K562 (cell line): ENCODE results near the gene ASB6. TPM values are rescaled to one million over a fixed set of nuclear protein-coding genes. Genes with fewer than 3 reads are reported as not detected.

Experiments used
- ATAC-seq: fragments of 200-7000 bp; cut with Tn5 transposase; 3 replicates; pipeline ENCODE4 v1.9.1; 2020; ENCODE audit warnings: moderate library complexity
- BruUV-seq: library from RNA; stranded (reverse); fragments of 400-500 nt; replicated peaks from 2 replicates; lab custom pipeline; 2021; lab: Mats Ljungman, UMichigan
- CTCF ChIA-PET: fragments of 300-600 bp; formaldehyde crosslinking; extraction: SDS; loops from one replicate; lab custom pipeline; 2021; ENCODE audit warnings: low intra/inter-chr PET ratio; lab: Yijun Ruan, JAX
- POLR2A ChIA-PET: fragments of 300-600, 350-650 bp; sonication (Branson Sonifier 250); formaldehyde crosslinking; extraction: SDS; loops from one replicate; lab custom pipeline; 2021; ENCODE audit warnings: antibody characterized with exemption, inconsistent platforms; lab: Yijun Ruan, JAX
- DNase-seq, 4 experiments: peaks; one replicate each; pipeline versions ENCODE4 v3.0.0 to v3.0.0-alpha.2; 2011 to 2018; ENCODE audit warnings: low spot score in 3 of 4, mixed read lengths in 3 of 4; ENCODE audit errors: extremely low read depth in 1 of 4
- FAIRE-seq: peaks from 2 replicates; lab custom pipeline; 2011; peaks lifted over from hg19 to GRCh38; lab: Jason Lieb, UNC
- H2AFZ ChIP-seq: 2 replicates; pipeline ENCODE4 v1.6.0; 2011; ENCODE audit warnings: low read depth, low read length, control low read depth, inconsistent platforms
- H3K27ac ChIP-seq: fragments of 200-600 bp; 3 replicates; pipeline ENCODE4 v1.8.0; 2011; ENCODE audit warnings: low read depth, mild to moderate bottlenecking, control low read depth, inconsistent platforms, low read length, moderate library complexity, mixed read lengths; ENCODE audit errors: extremely low read depth
- H3K27me3 ChIP-seq, 2 experiments: fragments of 300-600 bp in 1 of 2; 2 replicates in 1 of 2; 3 replicates in 1 of 2; pipeline versions ENCODE4 v1.6.0 to v1.8.0; 2011; ENCODE audit warnings: inconsistent platforms in 2 of 2, low read length in 2 of 2, mild to moderate bottlenecking in 1 of 2, mixed read lengths in 1 of 2, moderate library complexity in 1 of 2; ENCODE audit not compliant: control insufficient read depth in 2 of 2, insufficient read depth in 2 of 2
- H3K36me3 ChIP-seq: fragments of 300-600 bp; 3 replicates; pipeline ENCODE4 v1.8.0; 2011; ENCODE audit warnings: mild to moderate bottlenecking, low read length, inconsistent platforms; ENCODE audit not compliant: control insufficient read depth, insufficient read depth
- H3K4me1 ChIP-seq, 2 experiments: fragments of 200-600 bp in 1 of 2; replicated peaks in 1 of 2; 2 replicates in 1 of 2; 3 replicates in 1 of 2; pipeline versions ENCODE4 v1.5.1 to v1.8.0; 2011; ENCODE audit warnings: inconsistent platforms in 2 of 2, low read length in 2 of 2, mild to moderate bottlenecking in 1 of 2, mixed read lengths in 1 of 2, moderate library complexity in 1 of 2; ENCODE audit not compliant: control insufficient read depth in 2 of 2, insufficient read depth in 2 of 2
- H3K4me2 ChIP-seq: 2 replicates; pipeline ENCODE4 v1.6.1; 2011; ENCODE audit warnings: low read length, control low read depth, inconsistent platforms, mixed read lengths; ENCODE audit not compliant: insufficient read depth
- H3K4me3 ChIP-seq: fragments of 200-600 bp; sonication (generic), shearing (Covaris generic); 2 replicates; pipeline ENCODE4 v1.5.1; 2016; ENCODE audit warnings: control low read depth, inconsistent platforms
- H3K79me2 ChIP-seq: fragments of 200-600 bp; 3 replicates; pipeline ENCODE4 v1.8.0; 2011; ENCODE audit warnings: low read length, inconsistent platforms; ENCODE audit not compliant: control insufficient read depth, insufficient read depth
- H3K9ac ChIP-seq, 2 experiments: 2 replicates each; pipeline versions ENCODE4 v1.6.0 to v1.6.1; 2011; ENCODE audit warnings: low read depth in 2 of 2, low read length in 2 of 2, control low read depth in 1 of 2, inconsistent platforms in 1 of 2, mild to moderate bottlenecking in 1 of 2, mixed read lengths in 1 of 2; ENCODE audit not compliant: insufficient read depth in 1 of 2
- H3K9me1 ChIP-seq: one replicate; pipeline ENCODE4 v1.6.0; 2011; ENCODE audit warnings: inconsistent platforms, mild to moderate bottlenecking, low read length, moderate library complexity; ENCODE audit not compliant: control insufficient read depth, insufficient read depth
- H3K9me3 ChIP-seq: replicated peaks from 2 replicates; pipeline ENCODE4 v1.5.1; 2011; ENCODE audit warnings: low read depth, low read length, inconsistent platforms; ENCODE audit not compliant: control insufficient read depth, insufficient read depth
- H4K20me1 ChIP-seq: replicated peaks from 2 replicates; pipeline ENCODE4 v1.6.1; 2011; ENCODE audit warnings: low read length, inconsistent platforms, mixed read lengths; ENCODE audit not compliant: control insufficient read depth, insufficient read depth
- CTCF ChIP-seq, 3 experiments: IDR thresholded peaks in 2 of 3; conservative IDR thresholded peaks in 1 of 3; 2 replicates each; pipeline ENCODE4 v1.5.1; 2011 to 2012; ENCODE audit warnings: low read length in 3 of 3, mild to moderate bottlenecking in 3 of 3, control low read depth in 2 of 3, improper control_type of control experiment in 1 of 3, inconsistent platforms in 1 of 3, low read depth in 1 of 3, mixed read lengths in 1 of 3, moderate library complexity in 1 of 3; ENCODE audit not compliant: insufficient read depth in 2 of 3
- E2F3 ChIP-seq: fragments of 250-450 bp; sonication (Bioruptor Pico); IDR thresholded peaks from 2 replicates; pipeline ENCODE4 v1.4.0; 2020; ENCODE audit warnings: mild to moderate bottlenecking
- MIER1 ChIP-seq: fragments of 450-650 bp; IDR thresholded peaks from 2 replicates; pipeline ENCODE4 v1.6.1; 2016; ENCODE audit warnings: antibody characterized with exemption, mild to moderate bottlenecking, low read depth
- PREB ChIP-seq: sonication (generic); formaldehyde crosslinking; IDR thresholded peaks from 2 replicates; pipeline ENCODE4 v1.8.1; 2023; ENCODE audit warnings: mild to moderate bottlenecking, missing genetic modification reagents
- RCOR1 ChIP-seq, 2 experiments: IDR thresholded peaks; 2 replicates each; pipeline ENCODE4 v1.6.1; 2012; ENCODE audit warnings: low read depth in 2 of 2, low read length in 2 of 2, borderline replicate concordance in 1 of 2, improper control_type of control experiment in 1 of 2
- XRCC3 ChIP-seq: fragments of 450-650 bp; IDR thresholded peaks from 2 replicates; pipeline ENCODE4 v1.6.1; 2017; ENCODE audit warnings: mild to moderate bottlenecking, moderate library complexity
- ZBTB7A ChIP-seq: IDR thresholded peaks from 2 replicates; pipeline ENCODE4 v1.6.1; 2011; ENCODE audit warnings: low read depth, mild to moderate bottlenecking, low read length, moderate library complexity, borderline replicate concordance; ENCODE audit not compliant: control insufficient read depth
- ZNF224 ChIP-seq: sonication (generic); formaldehyde crosslinking; IDR thresholded peaks from 2 replicates; pipeline ENCODE4 v1.8.0; 2022; ENCODE audit warnings: mild to moderate bottlenecking, missing genetic modification reagents
- WGBS: fragments of 100-300 bp; shearing (Covaris generic); methylation state at CpG from one replicate; pipeline ENCODE4 v1.1.6; 2016; ENCODE audit warnings: low coverage, mixed read lengths; ENCODE audit not compliant: insufficient coverage; ENCODE audit errors: missing lambda C conversion rate; 5-methylcytosine and 5-hydroxymethylcytosine counted together
- in situ Hi-C: fragments of 300-500 bp; cut with MboI; formaldehyde crosslinking; loops from 4 replicates; pipeline ENCODE4 v1.15.0; 2018; ENCODE audit warnings: inconsistent platforms, mixed read lengths
- intact Hi-C: fragments of 100-400 bp; cut with micrococcal nuclease; formaldehyde crosslinking; loops from 2 replicates; pipeline ENCODE4 v1.14.2; 2022
- polyA plus RNA-seq, 8 experiments: library from polyadenylated mRNA; depleted of rRNA in 4 of 8; stranded (reverse) in 5 of 8; unstranded in 3 of 8; fragments of >200 nt; fragmentation: Nextera tagmentation in 2 of 8; fragmentation: Illumina TruSeq in 1 of 8; extraction: Ambion mirVana in 2 of 8; extraction: Trizol in 1 of 8; gene quantifications; 2 replicates each; pipeline versions ENCODE4 v1.2.1 to v1.2.3, GENCODE V29; 2011 to 2014; ENCODE audit warnings: inconsistent platforms in 1 of 8, missing spikeins in 1 of 8
- total RNA-seq, 7 experiments: library from RNA; depleted of rRNA in 6 of 7; stranded (reverse); fragments of >200 nt in 6 of 7; fragmentation: Illumina TruSeq in 2 of 7; extraction: Trizol in 2 of 7; gene quantifications; 2 replicates each; pipeline versions ENCODE4 v1.2.1 to v1.2.3, GENCODE V29; 2011 to 2021; ENCODE audit warnings: low replicate concordance in 1 of 7

The ASB6 gene
- total and polyA plus RNA-seq, 9 of the 15 experiments (the other 6 are each of a cell fraction or from before 2014, with no cell fraction given): 0.92 to 17.8 (median 11.3) TPM

GRCh38 chr9:129619787-129620668, 21.9 kb downstream of the ASB6 start (continued):
- TF ChIP-seq MIER1 (no peak), PREB (CRISPR knock-in tag) (no peak), XRCC3 (no peak), E2F3 (CRISPR knock-in tag) (no peak), ZNF224 (CRISPR knock-in tag) (no peak)

- Histone ChIP-seq H2AFZ (no peak overlapping the region), H3K4me3 (no peak overlapping the region), H3K79me2 (no peaks in the 10 kb centered on the region), H3K9ac (no peak overlapping the region), H3K27me3 (peaks cover 7 to 49% of the 10 kb centered on the region in 2 experiments; a peak in 4 of 5 replicates), H3K4me1 (peaks cover 0 to 32% of the 10 kb centered on the region in 2 experiments; a peak in 4 of 5 replicates), H3K36me3 (no peaks in the 10 kb centered on the region), H3K27ac (no peak overlapping the region), H3K9me1 (no peaks in the 10 kb centered on the region), H3K4me2 (no peak overlapping the region), H4K20me1 (0 out of 2 replicates have a peak, but pooled peaks cover 1% of the 10 kb centered on the region), H3K9me3 (no peaks in the 10 kb centered on the region)
- ChIA-PET POLR2A (interaction anchor here (1.0 kb wide), 1 partner anchor 489 kb away, joined by 5 read pairs; no protein-coding TSS in a partner anchor), CTCF (interaction anchor here (1.1 kb wide), 1 partner anchor 478 kb away, joined by 5 read pairs; no protein-coding TSS in a partner anchor)
- no TSS peak for BruUV-seq
- FAIRE-seq: no peak
- intact Hi-C loops (no loop called here), in situ Hi-C loops (loop anchor here (5.0 to 25.0 kb wide), 2 partner anchors 280 to 485 kb away; no protein-coding TSS in a partner anchor)
- WGBS: 0% methylated on average over 1 of the region's 1 CpG
- ATAC-seq: peak; percentile 56
- peak in 1 of 4 experiments; percentile 39 for DNase-seq
- TF ChIP-seq CTCF (IDR thresholded peaks at IDR 0.05 in 2 of 3, conservative IDR thresholded peaks at IDR 0.05 in 1 of 3; ENCODE audit: insufficient read depth in 2 of 3, low read depth in 1 of 3, low read length in 3 of 3): peak; percentile 57 to 64 (median 61)
- TF ChIP-seq ZBTB7A: no peak
- TF ChIP-seq RCOR1 (IDR thresholded peaks at IDR 0.05; ENCODE audit: borderline replicate concordance in 1 of 2, low read depth in 2 of 2, low read length in 2 of 2): peak in 1 of 2 experiments; percentile 90; a peak in 2 of 4 replicates
Observed at GRCh38 chr9:129617167-129617566, 24.8 kb downstream of the ASB6 start.
